ENCODE data around the gene DHX36. TPM values are rescaled to one million over a fixed set of nuclear protein-coding genes. Genes with fewer than 3 reads are reported as not detected.

The DHX36 gene
- total RNA-seq, 1 donor from 2014 or later, result 45.0 TPM

GRCh38 chr3:154225536-154225935 is 98.8 kb downstream of the DHX36 start:
- no peak for DNase-seq (ENCODE audit: low spot score)

- DNase-seq (ENCODE audit: low spot score), result no peak
Observed at GRCh38 chr3:154224866-154225265, 99.4 kb downstream of the DHX36 start.

- no peak for DNase-seq (ENCODE audit: low spot score)
Observed at GRCh38 chr3:154224366-154224765, 99.9 kb downstream of the DHX36 start.

- no peak for DNase-seq (ENCODE audit: low spot score)
Observed at GRCh38 chr3:154223519-154223918, 100.8 kb downstream of the DHX36 start.

Other genes starting within 250 kb of the DHX36 start
- gene ARHGEF26, start 203.1 kb downstream of the DHX36 start, total RNA-seq (ENCODE audit: insufficient read depth, low replicate concordance), result 26.5 TPM
- 1.7 TPM for gene GPR149, start 105.7 kb upstream of the DHX36 start, total RNA-seq (ENCODE audit: insufficient read depth, low replicate concordance)